Measurements from ENCODE around the gene FFAR4. TPM values are rescaled to one million over a fixed set of nuclear protein-coding genes. Genes with fewer than 3 reads are reported as not detected.

The FFAR4 gene
- total RNA-seq, 1 experiment from 2014 or later, result 0.92 TPM

DNA sequence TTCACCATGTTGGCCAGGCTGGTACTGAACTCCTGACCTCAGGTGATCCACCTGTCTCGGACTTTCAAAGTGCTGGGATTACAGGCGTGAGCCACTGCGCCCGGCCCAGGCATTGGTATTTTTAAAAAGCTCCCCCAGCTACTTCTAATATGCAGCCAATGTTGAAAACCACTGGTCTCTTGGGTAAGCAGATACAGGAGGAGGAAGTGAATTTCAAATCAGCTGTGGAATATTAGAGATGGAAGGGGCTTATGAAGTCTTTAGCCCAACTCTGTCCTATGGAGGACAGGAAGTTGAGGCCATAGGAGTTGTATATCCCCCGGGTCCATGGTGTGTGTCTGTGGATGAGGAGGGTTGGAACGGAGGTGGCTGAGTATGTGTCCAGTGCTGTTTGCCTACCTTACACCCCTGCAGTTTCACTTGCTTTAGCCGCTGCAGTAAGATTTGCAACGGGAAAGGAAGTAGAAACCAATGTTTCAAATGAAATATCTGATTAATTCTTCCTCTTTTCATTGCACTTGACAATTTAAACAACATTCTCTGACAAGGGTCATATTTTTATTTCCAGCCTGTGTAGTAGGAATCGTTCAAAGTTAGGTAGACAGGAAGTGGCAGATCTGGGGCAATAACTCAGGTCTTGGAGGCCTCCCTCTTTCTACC is 49.2 kb downstream of the FFAR4 start:
- CTCF ChIA-PET, result no interaction called here
- Histone ChIP-seq H3K27ac (ENCODE audit: low read length) (no peak overlapping the region), H3K4me1 (ENCODE audit: control insufficient read depth, insufficient read depth, low read length) (no peaks in the 10 kb centered on the region), H3K4me3 (ENCODE audit: low read depth in 2 of 2, low read length in 2 of 2) (no peak overlapping the region), H3K27me3 (ENCODE audit: control insufficient read depth, insufficient read depth, low read length) (peaks cover 6% of the 10 kb centered on the region; the same call in 1 of the 2 replicates), H3K9me3 (ENCODE audit: control insufficient read depth, insufficient read depth, low read depth, low read length) (no peaks in the 10 kb centered on the region), H3K36me3 (ENCODE audit: control insufficient read depth, insufficient read depth, low read length) (no peaks in the 10 kb centered on the region)
- POLR2A ChIA-PET, result no interaction called here
- in situ Hi-C loops (cut with HindIII; ENCODE audit: low pct_unique_long_range_greater_than_20kb, low sequenced_read_pairs), result no loop called here
- intact Hi-C loops (cut with micrococcal nuclease; ENCODE audit: unreplicated experiment), result no loop called here
- DNase-seq (ENCODE audit: low read depth, low spot score), result no peak
- BruUV-seq (replicated peaks), result no TSS peak
- no peak for ATAC-seq
- no peak for TF ChIP-seq TCF7L2 (IDR thresholded peaks at IDR 0.05; ENCODE audit: low read depth, low read length)
- no peak for TF ChIP-seq SIN3A (IDR thresholded peaks at IDR 0.05; ENCODE audit: borderline replicate concordance, insufficient read depth, low read depth, low read length)
- TF ChIP-seq, protein P1, sequence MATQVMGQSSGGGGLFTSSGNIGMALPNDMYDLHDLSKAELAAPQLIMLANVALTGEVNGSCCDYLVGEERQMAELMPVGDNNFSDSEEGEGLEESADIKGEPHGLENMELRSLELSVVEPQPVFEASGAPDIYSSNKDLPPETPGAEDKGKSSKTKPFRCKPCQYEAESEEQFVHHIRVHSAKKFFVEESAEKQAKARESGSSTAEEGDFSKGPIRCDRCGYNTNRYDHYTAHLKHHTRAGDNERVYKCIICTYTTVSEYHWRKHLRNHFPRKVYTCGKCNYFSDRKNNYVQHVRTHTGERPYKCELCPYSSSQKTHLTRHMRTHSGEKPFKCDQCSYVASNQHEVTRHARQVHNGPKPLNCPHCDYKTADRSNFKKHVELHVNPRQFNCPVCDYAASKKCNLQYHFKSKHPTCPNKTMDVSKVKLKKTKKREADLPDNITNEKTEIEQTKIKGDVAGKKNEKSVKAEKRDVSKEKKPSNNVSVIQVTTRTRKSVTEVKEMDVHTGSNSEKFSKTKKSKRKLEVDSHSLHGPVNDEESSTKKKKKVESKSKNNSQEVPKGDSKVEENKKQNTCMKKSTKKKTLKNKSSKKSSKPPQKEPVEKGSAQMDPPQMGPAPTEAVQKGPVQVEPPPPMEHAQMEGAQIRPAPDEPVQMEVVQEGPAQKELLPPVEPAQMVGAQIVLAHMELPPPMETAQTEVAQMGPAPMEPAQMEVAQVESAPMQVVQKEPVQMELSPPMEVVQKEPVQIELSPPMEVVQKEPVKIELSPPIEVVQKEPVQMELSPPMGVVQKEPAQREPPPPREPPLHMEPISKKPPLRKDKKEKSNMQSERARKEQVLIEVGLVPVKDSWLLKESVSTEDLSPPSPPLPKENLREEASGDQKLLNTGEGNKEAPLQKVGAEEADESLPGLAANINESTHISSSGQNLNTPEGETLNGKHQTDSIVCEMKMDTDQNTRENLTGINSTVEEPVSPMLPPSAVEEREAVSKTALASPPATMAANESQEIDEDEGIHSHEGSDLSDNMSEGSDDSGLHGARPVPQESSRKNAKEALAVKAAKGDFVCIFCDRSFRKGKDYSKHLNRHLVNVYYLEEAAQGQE (IDR thresholded peaks at IDR 0.05; ENCODE audit: insufficient read depth in 1 of 2, low read depth in 2 of 2, low read length in 1 of 2), result no peak
- no peak for TF ChIP-seq POLR2AphosphoS5 (IDR thresholded peaks at IDR 0.05; ENCODE audit: low read depth, low read length)
- no peak for TF ChIP-seq CTCF (IDR thresholded peaks at IDR 0.05)

DNA sequence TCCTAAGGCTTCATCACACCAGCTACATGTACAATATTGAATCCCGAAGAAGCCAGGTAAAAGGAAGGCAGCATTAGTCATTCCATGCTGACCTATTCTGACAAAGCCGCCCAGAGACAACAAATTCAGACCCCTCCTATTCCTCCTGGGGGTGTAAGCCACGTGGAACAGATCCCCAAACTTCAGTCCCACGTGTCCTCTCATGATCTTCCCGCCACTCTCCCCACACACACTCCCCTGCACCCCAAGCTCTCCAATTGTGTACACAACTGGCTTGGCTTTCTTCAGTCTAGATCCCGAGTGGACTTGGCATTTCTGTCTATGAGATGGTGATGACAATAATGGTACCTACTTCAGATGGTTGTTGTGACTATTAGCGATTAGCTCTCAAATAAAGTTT is 54.5 kb downstream of the FFAR4 start:
- H3K36me3 ChIP-seq (ENCODE audit: control insufficient read depth, insufficient read depth, low read length), result no peaks in the 10 kb centered on the region
- no peaks in the 10 kb centered on the region for H3K9me3 ChIP-seq (ENCODE audit: control insufficient read depth, insufficient read depth, low read depth, low read length)
- in situ Hi-C loops (cut with HindIII; ENCODE audit: low pct_unique_long_range_greater_than_20kb, low sequenced_read_pairs), result no loop called here
- peaks cover 13% of the 10 kb centered on the region; the same call in 1 of the 2 replicates for H3K27me3 ChIP-seq (ENCODE audit: control insufficient read depth, insufficient read depth, low read length)
- POLR2A ChIA-PET, result no interaction called here
- ATAC-seq (no peak), DNase-seq (ENCODE audit: low read depth, low spot score) (no peak)
- CTCF ChIA-PET, result no interaction called here
- BruUV-seq (replicated peaks), result no TSS peak
- TF ChIP-seq POLR2AphosphoS5 (IDR thresholded peaks at IDR 0.05; ENCODE audit: low read depth, low read length) (no peak), CTCF (IDR thresholded peaks at IDR 0.05) (no peak), TCF7L2 (IDR thresholded peaks at IDR 0.05; ENCODE audit: low read depth, low read length) (no peak), SIN3A (IDR thresholded peaks at IDR 0.05; ENCODE audit: borderline replicate concordance, insufficient read depth, low read depth, low read length) (no peak)
- TF ChIP-seq, protein P1 (IDR thresholded peaks at IDR 0.05; ENCODE audit: insufficient read depth in 1 of 2, low read depth in 2 of 2, low read length in 1 of 2), result no peak
- intact Hi-C loops (cut with micrococcal nuclease; ENCODE audit: unreplicated experiment), result no loop called here
- H3K27ac ChIP-seq (ENCODE audit: low read length), result no peak overlapping the region
- no peaks in the 10 kb centered on the region for H3K4me1 ChIP-seq (ENCODE audit: control insufficient read depth, insufficient read depth, low read length)
- H3K4me3 ChIP-seq (ENCODE audit: low read depth in 2 of 2, low read length in 2 of 2), result no peak overlapping the region

All from Panc1 (cell line).